H9 (cell line): ENCODE results near the gene TMEM82. TPM values are rescaled to one million over a fixed set of nuclear protein-coding genes. Genes with fewer than 3 reads are reported as not detected.

ENCODE experiments used
- DNase-seq: peaks from one replicate; pipeline ENCODE4 v3.0.0-alpha.2; 2017
- H2AFZ ChIP-seq: one replicate; pipeline ENCODE4 v1.6.1; 2013; ENCODE audit warnings: mild to moderate bottlenecking, low read length, control low read depth, moderate library complexity
- H2AK5ac ChIP-seq: 2 replicates; pipeline ENCODE4 v1.6.1; 2013; ENCODE audit warnings: low read length, control low read depth, mixed read lengths; ENCODE audit not compliant: insufficient read length
- H2BK120ac ChIP-seq: one replicate; pipeline ENCODE4 v1.6.1; 2013; ENCODE audit warnings: low read depth, mild to moderate bottlenecking, low read length, control low read depth, inconsistent platforms; ENCODE audit not compliant: poor library complexity, severe bottlenecking
- H2BK12ac ChIP-seq: 2 replicates; pipeline ENCODE4 v1.6.1; 2013; ENCODE audit warnings: low read length, control low read depth, mixed read lengths, low read depth; ENCODE audit not compliant: insufficient read length
- H2BK15ac ChIP-seq: 2 replicates; pipeline ENCODE4 v1.6.1; 2013; ENCODE audit warnings: low read depth, low read length, control low read depth
- H2BK20ac ChIP-seq: one replicate; pipeline ENCODE4 v1.6.1; 2013; ENCODE audit warnings: low read depth, mild to moderate bottlenecking, low read length, control low read depth, inconsistent platforms; ENCODE audit not compliant: poor library complexity, severe bottlenecking
- H2BK5ac ChIP-seq: 2 replicates; pipeline ENCODE4 v1.6.1; 2013; ENCODE audit warnings: low read length, control low read depth, mixed read lengths; ENCODE audit not compliant: insufficient read length
- H3K14ac ChIP-seq: 2 replicates; pipeline ENCODE4 v1.6.1; 2013; ENCODE audit warnings: low read length, control low read depth; ENCODE audit not compliant: insufficient read depth
- H3K18ac ChIP-seq: 2 replicates; pipeline ENCODE4 v1.6.1; 2013; ENCODE audit warnings: low read depth, mild to moderate bottlenecking, mixed read lengths, low read length, control low read depth; ENCODE audit not compliant: insufficient read length
- H3K23ac ChIP-seq: 2 replicates; pipeline ENCODE4 v1.6.1; 2013; ENCODE audit warnings: low read length, control low read depth, mixed read lengths, low read depth; ENCODE audit not compliant: insufficient read length
- H3K23me2 ChIP-seq: 2 replicates; pipeline ENCODE4 v1.6.1; 2013; ENCODE audit warnings: low read depth, mild to moderate bottlenecking, mixed read lengths, low read length, control low read depth; ENCODE audit not compliant: insufficient read length, poor library complexity, severe bottlenecking
- H3K27ac ChIP-seq: 2 replicates; pipeline ENCODE4 v1.5.1; 2013; ENCODE audit warnings: low read length, control low read depth, mixed read lengths, low read depth; ENCODE audit not compliant: insufficient read length
- H3K27me3 ChIP-seq: 2 replicates; pipeline ENCODE4 v1.6.1; 2013; ENCODE audit warnings: low read length, control low read depth, inconsistent platforms; ENCODE audit not compliant: insufficient read depth
- H3K4ac ChIP-seq: 2 replicates; pipeline ENCODE4 v1.6.1; 2013; ENCODE audit warnings: low read depth, mild to moderate bottlenecking, control low read depth, inconsistent platforms, low read length, moderate library complexity
- H3K4me1 ChIP-seq: 2 replicates; pipeline ENCODE4 v1.6.1; 2013; ENCODE audit warnings: low read length, control low read depth, inconsistent platforms; ENCODE audit not compliant: insufficient read depth
- H3K4me2 ChIP-seq: 2 replicates; pipeline ENCODE4 v1.6.1; 2013; ENCODE audit warnings: low read length, control low read depth, mixed read lengths; ENCODE audit not compliant: insufficient read length, insufficient read depth
- H3K56ac ChIP-seq: 2 replicates; pipeline ENCODE4 v1.6.1; 2013; ENCODE audit warnings: low read depth, mild to moderate bottlenecking, mixed read lengths, low read length, control low read depth; ENCODE audit not compliant: insufficient read length
- H3K79me1 ChIP-seq: 2 replicates; pipeline ENCODE4 v1.6.1; 2013; ENCODE audit warnings: low read depth, mild to moderate bottlenecking, moderate library complexity, low read length, control low read depth, inconsistent platforms; ENCODE audit not compliant: insufficient read depth, poor library complexity, severe bottlenecking
- H3K79me2 ChIP-seq: 2 replicates; pipeline ENCODE4 v1.6.1; 2013; ENCODE audit warnings: low read length, control low read depth, inconsistent platforms; ENCODE audit not compliant: insufficient read depth
- H3K9ac ChIP-seq: 2 replicates; pipeline ENCODE4 v1.6.1; 2013; ENCODE audit warnings: low read length, control low read depth, mixed read lengths; ENCODE audit not compliant: insufficient read length; ENCODE audit errors: extremely low read depth
- H3K9me3 ChIP-seq: one replicate; pipeline ENCODE4 v1.6.1; 2013; ENCODE audit warnings: low read depth, low read length, inconsistent platforms; ENCODE audit not compliant: control insufficient read depth
- H3T11ph ChIP-seq: one replicate; pipeline ENCODE4 v1.6.1; 2013; ENCODE audit warnings: mild to moderate bottlenecking, low read length, control low read depth, inconsistent platforms
- H4K20me1 ChIP-seq: one replicate; pipeline ENCODE4 v1.6.1; 2013; ENCODE audit not compliant: control insufficient read depth, insufficient read length, insufficient read depth
- H4K5ac ChIP-seq: 2 replicates; pipeline ENCODE4 v1.6.1; 2013; ENCODE audit warnings: low read depth, mild to moderate bottlenecking, mixed read lengths, low read length, control low read depth; ENCODE audit not compliant: insufficient read length
- H4K8ac ChIP-seq: replicated peaks from 2 replicates; pipeline ENCODE4 v1.6.1; 2013; ENCODE audit warnings: low read length, control low read depth, mixed read lengths, low read depth; ENCODE audit not compliant: insufficient read length
- H4K91ac ChIP-seq: 2 replicates; pipeline ENCODE4 v1.6.1; 2013; ENCODE audit warnings: low read depth, mild to moderate bottlenecking, moderate library complexity, mixed read lengths, low read length, control low read depth; ENCODE audit not compliant: insufficient read length
- H3K27ac Mint-ChIP-seq, 3 experiments: 2 replicates in 2 of 3; 3 replicates in 1 of 3; pipeline ENCODE4 v1.8.0; 2020 to 2021; ENCODE audit warnings: mixed read lengths in 3 of 3, mild to moderate bottlenecking in 1 of 3, moderate library complexity in 1 of 3
- H3K27me3 Mint-ChIP-seq: 2 replicates; pipeline ENCODE4 v1.8.0; 2021; ENCODE audit warnings: low read depth, mild to moderate bottlenecking, moderate library complexity, mixed read lengths
- H3K36me3 Mint-ChIP-seq, 3 experiments: 2 replicates in 2 of 3; 3 replicates in 1 of 3; pipeline ENCODE4 v1.8.0; 2020 to 2021; ENCODE audit warnings: low read depth in 3 of 3, mixed read lengths in 3 of 3; ENCODE audit not compliant: insufficient read depth in 1 of 3
- H3K4me1 Mint-ChIP-seq, 2 experiments: 2 replicates each; pipeline ENCODE4 v1.8.0; 2020; ENCODE audit warnings: mixed read lengths in 2 of 2
- H3K4me3 Mint-ChIP-seq, 2 experiments: 2 replicates in 1 of 2; 3 replicates in 1 of 2; pipeline ENCODE4 v1.8.0; 2020 to 2021; ENCODE audit warnings: mild to moderate bottlenecking in 2 of 2, mixed read lengths in 2 of 2, moderate library complexity in 1 of 2
- H3K9me3 Mint-ChIP-seq, 2 experiments: 2 replicates in 1 of 2; 3 replicates in 1 of 2; pipeline ENCODE4 v1.8.0; 2020; ENCODE audit warnings: mild to moderate bottlenecking in 2 of 2, mixed read lengths in 2 of 2, moderate library complexity in 1 of 2
- CTCF ChIP-seq: fragments of 200-600 bp; sonication (generic); conservative IDR thresholded peaks from 3 replicates; pipeline ENCODE4 v1.8.0; 2021; ENCODE audit warnings: antibody characterized with exemption, mild to moderate bottlenecking
- WGBS: extraction: QIAGEN DNeasy Blood & Tissue Kit; methylation state at CpG from one replicate; pipeline ENCODE4 v1.1.7; 2013; ENCODE audit warnings: missing lambda C conversion rate, low lambda C conversion rate, mixed read lengths; ENCODE audit not compliant: insufficient read length; ENCODE audit errors: extremely low coverage; 5-methylcytosine and 5-hydroxymethylcytosine counted together
- total RNA-seq: library from RNA; stranded (reverse); gene quantifications from 2 replicates; pipeline ENCODE4 v1.2.1, GENCODE V29; 2021

The TMEM82 gene
- total RNA-seq, 1 experiment from 2014 or later = 1.4 TPM

GRCh38 chr1:15730423-15730822 lies 11.9 kb upstream of the TMEM82 start:
- Mint-ChIP-seq H3K4me3 (no peak overlapping the region), H3K9me3 (no peaks in the 10 kb centered on the region), H3K27ac (no peak overlapping the region), H3K27me3 (no peaks in the 10 kb centered on the region), H3K4me1 (no peaks in the 10 kb centered on the region), H3K36me3 (peaks cover 17 to 51% (median 46%) of the 10 kb centered on the region in 3 experiments; a peak in 5 of 7 replicates)
- no peaks in the 10 kb centered on the region for H3K27me3 ChIP-seq
- no peak overlapping the region for H3K27ac ChIP-seq
- H2BK120ac ChIP-seq = no peak overlapping the region
- H3K23me2 ChIP-seq = no peaks in the 10 kb centered on the region
- H3K4ac ChIP-seq = no peak overlapping the region
- DNase-seq = no peak
- WGBS = no CpG with 5 or more reads among the region's 16 CpGs
- H4K20me1 ChIP-seq = no peaks in the 10 kb centered on the region
- H3K56ac ChIP-seq = no peak overlapping the region
- H3T11ph ChIP-seq = no peak overlapping the region
- H3K9ac ChIP-seq = no peak overlapping the region
- H4K8ac ChIP-seq = no peak overlapping the region
- H3K79me2 ChIP-seq = no peaks in the 10 kb centered on the region
- no peak overlapping the region for H2AFZ ChIP-seq
- H2BK12ac ChIP-seq = no peak overlapping the region
- no peaks in the 10 kb centered on the region for H3K79me1 ChIP-seq
- no peak overlapping the region for H2BK15ac ChIP-seq
- no peak overlapping the region for H2BK5ac ChIP-seq
- H3K4me2 ChIP-seq = no peak overlapping the region
- no peak overlapping the region for H3K14ac ChIP-seq
- H2AK5ac ChIP-seq = no peak overlapping the region
- TF ChIP-seq CTCF = no peak
- no peaks in the 10 kb centered on the region for H3K4me1 ChIP-seq
- no peak overlapping the region for H3K23ac ChIP-seq
- no peak overlapping the region for H3K18ac ChIP-seq
- no peaks in the 10 kb centered on the region for H3K9me3 ChIP-seq
- no peak overlapping the region for H2BK20ac ChIP-seq
- no peak overlapping the region for H4K91ac ChIP-seq
- H4K5ac ChIP-seq = no peak overlapping the region
